ENCODE results near the gene AOPEP.

DNA sequence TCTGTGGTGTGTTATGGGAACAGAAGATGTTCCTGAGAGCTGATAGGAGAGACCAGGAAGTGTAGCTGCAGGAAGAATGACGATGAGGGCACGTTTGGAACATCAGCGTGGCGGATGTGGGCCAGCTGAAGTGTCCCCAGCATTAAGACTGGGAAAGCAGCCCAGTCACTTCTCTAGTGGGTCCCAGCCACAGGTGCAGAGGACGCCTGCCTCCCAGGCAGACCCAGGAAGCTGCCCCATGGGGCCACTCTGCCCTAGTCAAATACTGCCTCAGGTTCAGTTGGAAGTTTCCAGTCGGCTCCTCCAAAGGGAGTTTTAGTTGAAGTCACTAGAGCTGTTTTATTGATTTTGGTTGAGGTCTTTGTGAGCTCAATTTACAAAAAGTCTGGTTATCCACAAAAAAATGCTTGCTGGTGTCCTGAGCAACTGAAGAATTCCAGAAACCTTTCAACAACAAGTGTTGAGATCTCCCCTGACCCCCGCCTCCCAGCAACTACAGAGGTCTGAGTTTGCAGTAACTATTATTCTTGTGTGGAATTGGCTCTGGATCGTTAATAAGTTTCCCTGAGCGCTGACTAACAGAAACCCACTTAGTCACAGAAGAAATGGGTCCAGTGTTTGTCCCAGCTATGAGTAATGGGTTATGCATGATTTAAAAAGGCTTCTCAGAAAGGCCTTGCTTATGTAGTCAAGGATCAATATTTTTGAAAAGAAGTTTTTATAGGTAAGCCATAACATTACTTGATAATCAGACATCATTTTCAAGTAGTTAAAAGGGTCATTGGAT lies 296.9 kb downstream of the AOPEP start:
- TF ChIP-seq, protein P1, sequence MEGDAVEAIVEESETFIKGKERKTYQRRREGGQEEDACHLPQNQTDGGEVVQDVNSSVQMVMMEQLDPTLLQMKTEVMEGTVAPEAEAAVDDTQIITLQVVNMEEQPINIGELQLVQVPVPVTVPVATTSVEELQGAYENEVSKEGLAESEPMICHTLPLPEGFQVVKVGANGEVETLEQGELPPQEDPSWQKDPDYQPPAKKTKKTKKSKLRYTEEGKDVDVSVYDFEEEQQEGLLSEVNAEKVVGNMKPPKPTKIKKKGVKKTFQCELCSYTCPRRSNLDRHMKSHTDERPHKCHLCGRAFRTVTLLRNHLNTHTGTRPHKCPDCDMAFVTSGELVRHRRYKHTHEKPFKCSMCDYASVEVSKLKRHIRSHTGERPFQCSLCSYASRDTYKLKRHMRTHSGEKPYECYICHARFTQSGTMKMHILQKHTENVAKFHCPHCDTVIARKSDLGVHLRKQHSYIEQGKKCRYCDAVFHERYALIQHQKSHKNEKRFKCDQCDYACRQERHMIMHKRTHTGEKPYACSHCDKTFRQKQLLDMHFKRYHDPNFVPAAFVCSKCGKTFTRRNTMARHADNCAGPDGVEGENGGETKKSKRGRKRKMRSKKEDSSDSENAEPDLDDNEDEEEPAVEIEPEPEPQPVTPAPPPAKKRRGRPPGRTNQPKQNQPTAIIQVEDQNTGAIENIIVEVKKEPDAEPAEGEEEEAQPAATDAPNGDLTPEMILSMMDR (conservative IDR thresholded peaks at IDR 0.05) = no peak
- no peak for TF ChIP-seq ZFX (IDR thresholded peaks at IDR 0.05)
